Transverse colon (tissue), 4 donors: Measurements from ENCODE around the gene ZBTB5. TPM values are rescaled to one million over a fixed set of nuclear protein-coding genes. Genes with fewer than 3 reads are reported as not detected.
A peak's percentile ranks its signal among the peaks of the same experiment; 100 is the strongest.

ENCODE experiments used
- DNase-seq: peaks from one replicate; pipeline ENCODE4 v3.0.0-alpha.2; 2019
- H3K27ac ChIP-seq, 4 donors: fragments of 200-600 bp; sonication (generic); 2 replicates each; pipeline ENCODE4 v1.5.1; 2016 to 2018; ENCODE audit warnings: inconsistent platforms in 4 of 4
- H3K27me3 ChIP-seq: fragments of 200-600 bp; sonication (generic); 2 replicates; pipeline ENCODE4 v1.5.1; 2017; ENCODE audit warnings: inconsistent platforms
- H3K36me3 ChIP-seq, 4 donors: fragments of 200-600 bp; sonication (generic); 2 replicates each; pipeline ENCODE4 v1.5.1; 2017 to 2019; ENCODE audit warnings: inconsistent platforms in 4 of 4
- H3K4me1 ChIP-seq, 4 donors: fragments of 200-600 bp; sonication (generic); 2 replicates each; pipeline ENCODE4 v1.5.1; 2017 to 2020; ENCODE audit warnings: inconsistent platforms in 4 of 4
- H3K4me3 ChIP-seq, 4 donors: fragments of 200-600 bp; sonication (generic); 1 replicate in 1 of 4; 2 replicates in 3 of 4; pipeline versions ENCODE4 v1.5.1 to v1.6.1; 2017 to 2019; ENCODE audit warnings: inconsistent platforms in 4 of 4
- H3K9me3 ChIP-seq, 2 donors: fragments of 200-600 bp; sonication (generic); 2 replicates each; pipeline ENCODE4 v1.5.1; 2017 to 2019; ENCODE audit warnings: inconsistent platforms in 2 of 2
- EP300 ChIP-seq: sonication (generic); formaldehyde crosslinking; IDR thresholded peaks from one replicate; pipeline ENCODE4 v1.6.1; 2017; ENCODE audit warnings: antibody characterized with exemption, low read depth
- POLR2A ChIP-seq: fragments of 450-650 bp; IDR thresholded peaks from one replicate; pipeline ENCODE4 v1.6.1; 2016; ENCODE audit warnings: antibody characterized with exemption, mild to moderate bottlenecking, moderate library complexity
- POLR2AphosphoS5 ChIP-seq, 3 donors: sonication (generic); formaldehyde crosslinking; IDR thresholded peaks; one replicate each; pipeline ENCODE4 v1.6.1; 2016; ENCODE audit warnings: antibody characterized with exemption in 3 of 3
- WGBS, 2 donors: methylation state at CpG; one replicate each; pipeline ENCODE4 v1.1.5; 2018; ENCODE audit warnings: low coverage in 1 of 2; 5-methylcytosine and 5-hydroxymethylcytosine counted together
- in situ Hi-C, 4 donors: fragments of 200-750 bp; cut with MboI; loops; one replicate each; pipeline versions ENCODE4 v1.15.0 to v1.15.1; 2017; ENCODE audit warnings: low sequenced_read_pairs in 3 of 4, low pct_ligation_motif_present in 1 of 4, low pct_unique_long_range_greater_than_20kb in 1 of 4
- intact Hi-C: fragments of 100-400 bp; cut with DNase I; formaldehyde crosslinking; loops from one replicate; pipeline ENCODE4 v1.15.1; 2023; ENCODE audit warnings: low total_unique reads
- total RNA-seq, 4 donors: library from RNA; depleted of rRNA; stranded (reverse); fragments of >200 nt; gene quantifications; one replicate each; pipeline ENCODE4 v1.1.0, GENCODE V29; 2016
- TF ChIP-seq, protein P1 (sequence below), 5 experiments: fragments of 200-600 bp in 3 of 5; fragments of 450-650 bp in 2 of 5; sonication (generic) in 3 of 5; IDR thresholded peaks; 1 replicate in 2 of 5; 2 replicates in 3 of 5; pipeline ENCODE4 v1.5.1; 2016 to 2017; ENCODE audit warnings: antibody characterized with exemption in 5 of 5, inconsistent platforms in 3 of 5, mild to moderate bottlenecking in 2 of 5, moderate library complexity in 1 of 5

ZBTB5 gene
- total RNA-seq, 4 donors from 2014 or later = 3.2 to 14.6 (median 12.8) TPM

DNA sequence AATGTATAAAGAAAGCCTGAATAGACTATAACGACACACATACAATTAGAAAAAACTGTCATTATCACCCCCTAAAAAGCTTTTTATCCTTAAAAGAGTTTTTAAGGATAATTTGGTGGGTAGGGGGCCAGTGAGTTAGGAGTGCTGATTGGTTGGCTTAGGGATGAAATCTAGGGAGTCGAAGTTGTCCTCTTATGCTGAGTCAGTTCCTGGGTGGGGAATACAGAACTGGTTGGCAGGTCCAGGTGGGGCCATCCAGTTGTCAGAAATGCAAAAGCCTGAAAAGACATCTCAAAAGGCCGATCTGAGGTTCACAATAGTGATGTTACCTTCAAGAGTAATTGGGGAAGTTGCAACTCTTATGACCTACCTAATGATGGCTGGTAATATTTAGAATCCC is 13.6 kb downstream of the ZBTB5 start:
- Histone ChIP-seq H3K4me1 (peaks cover 6 to 30% (median 14%) of the 10 kb centered on the region in 4 donors), H3K27me3 (no peaks in the 10 kb centered on the region)

DNA sequence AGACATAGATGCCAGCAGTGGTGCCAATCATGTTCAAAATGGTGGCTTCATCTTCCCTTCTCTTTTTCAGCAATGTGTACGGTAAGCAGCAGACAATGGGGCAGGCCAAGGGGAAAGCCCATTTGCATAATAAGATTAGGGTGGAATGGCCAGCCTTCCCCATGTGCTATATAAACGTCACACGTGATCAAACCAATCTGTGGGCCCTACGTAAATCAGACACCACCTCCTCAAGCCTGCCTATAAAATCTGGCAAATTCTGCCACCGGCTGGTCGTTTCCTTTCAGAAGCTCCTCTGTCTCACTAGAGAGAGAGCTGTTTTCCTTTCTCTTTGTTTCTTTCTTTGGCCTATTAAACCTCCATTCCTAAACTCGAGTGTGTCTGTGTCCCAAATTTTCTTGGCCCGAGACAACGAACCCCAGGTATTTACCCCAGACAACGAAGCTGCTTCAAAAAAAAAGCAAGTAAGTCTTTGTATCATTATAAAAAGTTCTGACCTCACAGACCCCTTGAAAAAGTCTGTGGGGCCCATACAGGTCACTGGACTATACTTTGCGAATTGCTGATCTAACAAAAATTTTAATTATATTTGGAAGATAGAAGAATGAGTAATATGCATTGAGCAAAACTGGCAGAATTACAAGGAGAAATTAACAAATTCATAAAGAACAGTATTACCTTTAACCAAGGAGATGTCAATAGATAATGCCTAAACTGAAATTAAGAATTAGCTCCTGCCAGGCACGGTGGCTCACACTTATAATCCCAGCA is 15.2 kb downstream of the ZBTB5 start:
- DNase-seq = no peak
- Histone ChIP-seq H3K27me3 (no peaks in the 10 kb centered on the region), H3K4me3 (no peak overlapping the region), H3K4me1 (peaks cover 11 to 43% (median 16%) of the 10 kb centered on the region in 4 donors), H3K36me3 (no peaks in the 10 kb centered on the region), H3K9me3 (no peaks in the 10 kb centered on the region), H3K27ac (no peak overlapping the region)
- 87 to 93% methylated on average over 7 to 12 of the region's 12 CpGs for WGBS, 2 donors
- in situ Hi-C loops = loop anchor here in 1 of 4 donors (25.0 kb wide), 2 partner anchors 337 to 612 kb away; partner anchors contain the start of genes EXOSC3 and SHB
- intact Hi-C loops = no loop called here
- no peak for TF ChIP-seq POLR2AphosphoS5 (IDR thresholded peaks at IDR 0.05)

More for the DNA sequence above, 13.6 kb downstream of the ZBTB5 start:
- Histone ChIP-seq H3K4me3 (no peak overlapping the region), H3K36me3 (no peaks in the 10 kb centered on the region), H3K27ac (peak overlapping the region in 1 of 4 donors; percentile 44), H3K9me3 (no peaks in the 10 kb centered on the region)
- TF ChIP-seq EP300 = no peak
- in situ Hi-C loops (loop anchor here in 1 of 4 donors (25.0 kb wide), 2 partner anchors 336 to 611 kb away; partner anchors contain the start of genes EXOSC3 and SHB), intact Hi-C loops (no loop called here)
- 68 to 100% methylated on average over 1 to 3 of the region's 3 CpGs for WGBS, 2 donors
- no peak for DNase-seq

DNA sequence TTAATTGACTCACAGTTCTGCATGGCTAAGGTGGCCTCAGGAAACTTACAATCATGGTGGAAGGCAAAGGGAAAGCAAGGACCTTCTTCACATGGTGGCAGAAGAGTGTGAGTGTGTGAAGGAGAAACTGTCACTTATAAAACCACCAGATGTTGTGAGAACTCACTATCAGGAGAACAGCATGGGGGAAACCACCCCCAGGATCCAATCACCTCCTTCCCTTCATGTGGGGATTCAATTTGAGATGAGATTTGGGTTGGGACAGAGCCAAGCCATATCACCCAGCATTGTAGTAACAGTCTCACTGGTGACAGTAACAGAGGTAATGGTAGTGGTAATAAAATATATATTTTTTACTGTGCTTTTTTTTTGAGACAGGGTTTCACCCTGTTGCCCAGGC is 18.1 kb downstream of the ZBTB5 start:
- Histone ChIP-seq H3K4me1 (peaks cover 4 to 30% (median 11%) of the 10 kb centered on the region in 4 donors), H3K27ac (no peak overlapping the region)
- intact Hi-C loops = no loop called here

DNA sequence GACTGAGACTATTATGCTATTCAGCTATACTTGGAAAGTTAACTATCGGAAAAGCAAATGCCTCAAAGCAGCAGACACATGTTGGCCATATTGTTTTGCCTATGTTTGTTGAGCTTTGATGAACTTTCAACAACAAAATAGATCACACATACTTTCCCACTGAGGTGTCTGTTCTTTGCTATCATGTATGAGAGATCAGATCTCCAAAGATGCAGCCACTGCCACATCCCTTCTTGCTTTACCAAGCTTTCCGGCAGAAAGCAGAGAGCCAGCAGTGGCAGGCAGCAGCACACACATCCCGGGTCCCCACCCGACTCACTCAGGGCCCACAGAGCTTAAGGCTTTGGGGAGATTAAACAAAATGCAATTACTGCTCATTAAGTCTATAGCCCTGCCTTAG is 18.8 kb downstream of the ZBTB5 start:
- Histone ChIP-seq H3K4me1 (peaks cover 0 to 24% (median 11%) of the 10 kb centered on the region in 4 donors), H3K4me3 (no peak overlapping the region), H3K27me3 (no peaks in the 10 kb centered on the region), H3K27ac (no peak overlapping the region), H3K36me3 (peaks cover 0 to 12% (median 5%) of the 10 kb centered on the region in 4 donors), H3K9me3 (no peaks in the 10 kb centered on the region)
- in situ Hi-C loops = no loop called here
- TF ChIP-seq, protein P1, sequence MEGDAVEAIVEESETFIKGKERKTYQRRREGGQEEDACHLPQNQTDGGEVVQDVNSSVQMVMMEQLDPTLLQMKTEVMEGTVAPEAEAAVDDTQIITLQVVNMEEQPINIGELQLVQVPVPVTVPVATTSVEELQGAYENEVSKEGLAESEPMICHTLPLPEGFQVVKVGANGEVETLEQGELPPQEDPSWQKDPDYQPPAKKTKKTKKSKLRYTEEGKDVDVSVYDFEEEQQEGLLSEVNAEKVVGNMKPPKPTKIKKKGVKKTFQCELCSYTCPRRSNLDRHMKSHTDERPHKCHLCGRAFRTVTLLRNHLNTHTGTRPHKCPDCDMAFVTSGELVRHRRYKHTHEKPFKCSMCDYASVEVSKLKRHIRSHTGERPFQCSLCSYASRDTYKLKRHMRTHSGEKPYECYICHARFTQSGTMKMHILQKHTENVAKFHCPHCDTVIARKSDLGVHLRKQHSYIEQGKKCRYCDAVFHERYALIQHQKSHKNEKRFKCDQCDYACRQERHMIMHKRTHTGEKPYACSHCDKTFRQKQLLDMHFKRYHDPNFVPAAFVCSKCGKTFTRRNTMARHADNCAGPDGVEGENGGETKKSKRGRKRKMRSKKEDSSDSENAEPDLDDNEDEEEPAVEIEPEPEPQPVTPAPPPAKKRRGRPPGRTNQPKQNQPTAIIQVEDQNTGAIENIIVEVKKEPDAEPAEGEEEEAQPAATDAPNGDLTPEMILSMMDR (IDR thresholded peaks at IDR 0.05) = no peak
- no peak for TF ChIP-seq POLR2AphosphoS5 (IDR thresholded peaks at IDR 0.05)
- no peak for TF ChIP-seq EP300
- no peak for TF ChIP-seq POLR2A
- no peak for DNase-seq
- intact Hi-C loops = no loop called here
- WGBS, 2 donors = 52 to 100% methylated on average over 1 to 4 of the region's 4 CpGs

More for the DNA sequence above, 18.1 kb downstream of the ZBTB5 start:
- H3K9me3 ChIP-seq = no peaks in the 10 kb centered on the region
- DNase-seq = no peak
- TF ChIP-seq, protein P1 (IDR thresholded peaks at IDR 0.05) = no peak
- no peak for TF ChIP-seq POLR2AphosphoS5 (IDR thresholded peaks at IDR 0.05)
- TF ChIP-seq EP300 = no peak
- TF ChIP-seq POLR2A = no peak
- peaks cover 0 to 5% (median 2%) of the 10 kb centered on the region in 4 donors for H3K36me3 ChIP-seq
- H3K4me3 ChIP-seq = no peak overlapping the region
- in situ Hi-C loops = no loop called here
- H3K27me3 ChIP-seq = no peaks in the 10 kb centered on the region

DNA sequence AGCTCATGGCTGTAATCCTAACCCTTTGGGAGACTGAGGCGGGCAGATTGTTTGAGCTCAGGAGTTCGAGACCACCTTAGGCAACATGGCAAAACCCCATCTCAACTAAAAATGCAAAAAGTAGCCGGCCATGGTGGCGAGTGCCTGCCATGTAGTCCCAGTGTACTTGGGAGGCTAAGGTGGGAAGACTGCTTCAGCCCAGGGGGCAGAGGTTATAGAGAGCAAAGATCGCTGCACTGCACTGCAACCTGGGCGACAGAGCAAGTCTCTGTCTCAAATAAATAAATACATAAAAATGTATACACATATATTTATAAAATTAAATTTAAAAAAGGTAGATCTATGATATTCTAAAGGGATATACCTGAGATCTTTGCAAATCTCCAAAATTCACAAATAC is 19.4 kb downstream of the ZBTB5 start:
- in situ Hi-C loops (no loop called here), intact Hi-C loops (no loop called here)
- Histone ChIP-seq H3K27me3 (no peaks in the 10 kb centered on the region), H3K27ac (no peak overlapping the region), H3K36me3 (peaks cover 0 to 18% (median 5%) of the 10 kb centered on the region in 4 donors), H3K9me3 (no peaks in the 10 kb centered on the region), H3K4me1 (peaks cover 0 to 24% (median 11%) of the 10 kb centered on the region in 4 donors), H3K4me3 (no peak overlapping the region)
- WGBS, 2 donors = 83 to 93% methylated on average over 6 of the region's 6 CpGs
- TF ChIP-seq EP300 = no peak
- no peak for TF ChIP-seq POLR2AphosphoS5 (IDR thresholded peaks at IDR 0.05)
- TF ChIP-seq, protein P1 (IDR thresholded peaks at IDR 0.05) = no peak
- TF ChIP-seq POLR2A = no peak
- DNase-seq = no peak
